HG02981 (cell line): ENCODE measurements around the gene ASNSD1.
"Not testable (repeated sequence)": the region's sequence is repeated elsewhere in the genome, so short reads cannot be mapped to it uniquely, and the experiment has no call there.

ENCODE experiments used
- ATAC-seq: cut with Tn5 transposase; IDR thresholded peaks from one replicate; pipeline ENCODE4 v1.9.1; 2021; ENCODE audit warnings: mild to moderate bottlenecking, moderate library complexity; ENCODE audit not compliant: unreplicated experiment

Gene ASNSD1

DNA sequence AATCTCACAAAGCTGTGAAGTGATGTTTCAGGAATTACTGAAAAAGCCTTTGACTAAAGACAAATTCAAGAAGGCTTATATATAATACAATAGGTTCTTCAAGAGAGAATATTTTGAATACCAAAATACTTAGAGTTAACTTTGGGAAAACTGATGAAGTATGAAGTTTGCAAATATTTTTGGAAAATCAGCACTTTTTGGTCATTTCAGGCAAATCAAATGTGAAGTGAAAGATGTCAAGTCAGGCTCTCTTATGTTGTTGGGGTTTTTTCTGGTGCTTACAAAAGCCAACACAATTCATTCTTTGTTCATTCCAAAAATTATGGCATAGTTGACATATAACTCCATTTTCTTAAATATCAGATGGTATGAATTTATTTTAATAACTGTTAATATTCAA, 14.7 kb upstream of the ASNSD1 start:
- ATAC-seq = no peak

DNA sequence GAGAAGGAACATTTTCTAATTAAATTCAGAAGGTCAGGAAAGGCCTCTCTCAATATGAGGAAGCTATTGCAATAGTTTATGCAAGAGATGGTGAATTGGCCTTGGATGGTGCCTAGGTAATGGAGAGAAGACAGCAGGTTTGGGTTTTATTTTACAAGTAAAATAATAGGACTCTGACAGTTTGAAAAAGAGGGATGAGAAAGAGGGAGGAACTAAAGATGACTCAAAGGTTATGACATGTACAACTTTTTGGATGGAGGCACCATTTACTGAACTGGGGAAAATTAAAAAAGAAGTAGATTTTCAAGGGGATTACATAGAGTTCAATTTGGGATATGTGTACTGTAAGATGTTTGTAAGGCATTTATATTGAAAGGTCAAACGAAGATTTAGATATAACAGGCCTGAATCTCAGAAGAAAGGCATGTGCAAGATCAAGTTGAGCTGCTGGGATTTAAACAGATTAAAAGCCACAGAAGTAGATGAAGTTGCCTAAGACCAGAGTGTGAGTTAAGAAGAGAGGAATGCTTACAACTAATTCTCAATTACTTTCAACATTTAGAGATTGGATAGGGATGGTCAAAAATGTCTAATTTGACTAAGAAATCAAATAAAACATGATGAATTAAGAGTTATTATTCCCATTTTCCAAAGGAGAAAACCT, 12.3 kb upstream of the ASNSD1 start:
- ATAC-seq = no peak

DNA sequence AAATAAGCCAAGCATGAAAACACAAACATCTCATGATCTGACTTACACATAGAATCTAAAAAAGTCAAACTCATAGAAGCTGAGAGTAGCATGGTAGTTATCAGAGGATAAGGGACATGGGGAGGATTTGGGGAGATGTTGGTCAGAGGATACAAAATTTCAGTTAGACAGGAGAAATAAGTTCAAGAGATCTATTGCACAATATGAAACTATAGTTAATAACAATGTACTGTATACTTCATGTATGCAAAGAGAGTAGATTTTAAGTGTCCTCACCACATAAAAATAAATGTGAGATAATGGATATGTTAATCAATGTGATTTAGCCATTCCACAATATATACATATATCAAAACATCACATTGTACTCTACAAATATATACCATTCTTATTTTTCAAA, 10.0 kb upstream of the ASNSD1 start:
- no peak for ATAC-seq

DNA sequence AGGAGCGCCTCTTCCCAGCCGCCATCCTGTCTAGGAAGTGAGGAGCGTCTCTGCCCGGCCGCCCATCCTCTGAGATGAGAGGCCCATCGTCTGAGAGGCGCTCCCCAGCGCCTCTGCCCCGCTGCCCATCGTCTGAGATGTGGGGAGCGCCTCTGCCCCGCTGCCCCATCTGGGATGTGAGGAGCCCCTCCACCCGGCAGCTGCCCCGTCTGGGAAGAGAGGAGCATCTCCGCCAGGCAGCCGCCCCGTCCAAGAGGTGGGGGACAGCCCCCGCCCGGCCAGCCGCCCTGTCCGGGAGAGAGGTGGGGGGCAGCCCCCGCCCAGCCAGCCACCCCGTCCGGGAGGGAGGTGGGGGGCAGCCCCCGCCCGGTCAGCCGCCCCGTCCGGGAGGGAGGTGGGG, 7.8 kb upstream of the ASNSD1 start:
- not testable (repeated sequence) for ATAC-seq

DNA sequence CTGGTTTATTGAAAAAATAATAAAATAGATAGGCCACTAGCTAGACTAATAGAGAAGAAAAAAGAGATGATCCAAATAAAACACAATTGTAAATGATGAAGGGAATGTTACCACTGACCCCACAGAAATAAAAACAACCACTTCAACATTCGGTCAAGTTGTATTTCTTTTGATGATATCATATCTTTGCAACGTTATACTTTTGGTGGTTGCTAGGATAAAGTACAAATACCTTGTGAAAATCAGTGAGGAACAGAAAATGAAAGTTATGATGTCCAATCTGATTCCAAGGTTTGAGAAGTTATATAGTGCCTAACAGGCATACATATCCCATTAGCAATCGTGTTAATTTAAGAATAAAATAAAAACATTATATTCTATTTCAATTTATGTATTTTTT, 6.6 kb upstream of the ASNSD1 start:
- ATAC-seq = no peak

DNA sequence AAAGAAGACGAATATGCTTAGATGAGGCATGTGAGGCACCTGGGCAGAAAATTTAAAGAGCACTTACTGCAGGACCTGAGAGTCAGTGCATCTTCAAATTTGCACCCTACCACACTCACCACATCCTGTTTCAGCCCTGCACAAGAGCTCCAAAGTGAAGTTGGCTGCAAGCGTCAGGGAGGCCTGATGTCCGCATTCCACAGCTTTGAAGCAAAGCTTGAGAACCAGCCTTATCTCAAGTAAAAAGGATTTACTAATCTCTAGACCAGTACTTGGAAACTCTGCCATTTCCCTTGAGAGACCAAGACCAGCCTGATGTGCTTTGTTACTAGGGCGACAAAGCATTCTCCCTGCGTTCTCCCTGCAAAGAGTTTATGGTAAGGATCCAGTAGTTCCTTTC, 3.4 kb upstream of the ASNSD1 start:
- peak; percentile 20 for ATAC-seq

DNA sequence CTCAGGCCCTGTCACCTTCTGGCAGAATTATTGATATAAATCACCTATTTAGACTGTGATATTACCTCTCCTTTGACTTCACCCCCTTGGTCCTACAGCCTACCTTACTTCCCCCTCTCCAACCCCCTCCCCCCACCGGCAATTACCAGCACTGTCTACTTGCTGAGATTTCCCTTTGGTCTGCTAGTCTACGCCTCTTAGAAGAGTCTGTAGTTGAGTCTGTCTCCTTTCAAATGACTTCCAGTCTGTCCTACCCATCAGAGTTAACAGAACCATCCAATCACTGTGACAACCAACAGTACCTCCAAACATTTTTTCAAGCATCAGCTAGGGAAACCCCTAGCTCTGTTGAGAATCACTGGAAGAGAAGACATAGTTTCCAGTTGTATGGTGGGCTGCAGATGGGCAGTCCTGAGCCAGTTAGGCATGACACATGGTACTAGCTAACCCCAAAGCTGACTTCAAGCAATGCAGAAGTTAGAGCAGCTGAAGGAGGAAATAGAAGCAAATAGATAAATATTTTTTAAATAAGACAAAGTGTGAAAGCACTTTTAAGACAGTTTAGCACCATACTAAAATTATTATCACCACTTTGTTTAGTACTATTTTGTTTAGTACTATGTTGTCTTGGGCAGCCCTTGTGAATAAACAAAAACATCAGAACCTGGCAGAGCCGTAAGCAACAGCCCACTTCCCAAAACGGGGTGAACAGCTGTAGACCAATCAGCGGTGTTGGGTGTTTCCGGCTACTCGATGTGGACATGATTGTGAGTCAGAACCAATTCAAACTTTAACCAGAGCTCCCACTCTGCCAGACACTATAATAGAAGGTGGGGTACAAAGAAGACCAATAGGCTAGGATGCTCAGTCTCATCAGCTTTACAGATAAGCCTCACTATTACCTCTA, 2.7 kb upstream of the ASNSD1 start:
- no peak for ATAC-seq

DNA sequence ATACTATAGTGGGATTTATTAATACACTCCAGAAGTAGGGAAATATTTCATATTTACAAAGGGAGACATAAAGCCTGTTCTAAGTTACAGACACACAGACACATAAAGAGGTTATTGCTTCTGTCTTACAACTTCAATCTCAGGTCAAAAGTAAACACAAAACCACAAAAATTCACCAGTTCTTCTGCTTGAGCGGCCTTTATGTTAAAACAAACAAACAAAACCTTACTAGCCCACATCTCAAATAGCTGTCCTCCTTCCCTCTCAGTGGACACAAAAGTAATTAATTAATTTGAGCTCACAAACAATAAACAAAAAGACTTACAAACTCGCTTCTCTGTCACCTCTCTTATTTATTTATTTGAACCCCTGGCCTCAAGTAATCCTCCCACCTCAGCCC, 1.5 kb upstream of the ASNSD1 start:
- ATAC-seq = no peak

DNA sequence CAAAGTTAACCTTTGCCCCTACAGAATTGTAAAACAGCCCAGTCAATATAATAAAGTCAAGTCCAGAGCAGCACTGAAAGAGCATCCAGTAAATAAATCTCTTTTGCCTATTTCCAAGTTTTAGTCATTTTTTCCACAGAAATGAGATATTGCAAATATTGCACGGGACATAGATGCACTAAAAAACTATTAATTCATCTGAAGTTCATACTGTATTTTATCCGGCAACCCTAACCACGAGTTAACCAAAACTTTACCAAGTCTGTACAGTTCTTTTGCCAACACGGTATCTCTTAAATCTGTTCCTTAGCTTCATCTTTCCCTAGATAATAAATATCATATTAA, 484 bp upstream of the ASNSD1 start:
- ATAC-seq = no peak

DNA sequence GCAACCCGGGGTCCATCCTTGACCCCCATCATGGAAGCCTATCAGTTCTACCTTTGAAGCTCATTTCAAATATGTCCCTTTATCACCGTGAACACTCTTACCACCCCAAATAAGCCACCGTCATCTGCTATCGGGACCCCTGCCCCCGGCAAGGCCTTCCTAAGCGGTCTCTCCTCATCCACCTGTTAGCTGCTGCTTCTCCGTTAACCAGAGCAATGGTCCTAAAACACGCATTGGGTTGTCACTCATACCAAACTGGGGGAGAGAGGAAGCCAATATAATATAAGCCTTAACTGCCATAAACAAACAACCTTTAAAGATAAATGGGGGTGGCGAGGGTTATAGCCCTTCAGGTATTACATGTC, 680 bp downstream of the ASNSD1 start:
- ATAC-seq = no peak

DNA sequence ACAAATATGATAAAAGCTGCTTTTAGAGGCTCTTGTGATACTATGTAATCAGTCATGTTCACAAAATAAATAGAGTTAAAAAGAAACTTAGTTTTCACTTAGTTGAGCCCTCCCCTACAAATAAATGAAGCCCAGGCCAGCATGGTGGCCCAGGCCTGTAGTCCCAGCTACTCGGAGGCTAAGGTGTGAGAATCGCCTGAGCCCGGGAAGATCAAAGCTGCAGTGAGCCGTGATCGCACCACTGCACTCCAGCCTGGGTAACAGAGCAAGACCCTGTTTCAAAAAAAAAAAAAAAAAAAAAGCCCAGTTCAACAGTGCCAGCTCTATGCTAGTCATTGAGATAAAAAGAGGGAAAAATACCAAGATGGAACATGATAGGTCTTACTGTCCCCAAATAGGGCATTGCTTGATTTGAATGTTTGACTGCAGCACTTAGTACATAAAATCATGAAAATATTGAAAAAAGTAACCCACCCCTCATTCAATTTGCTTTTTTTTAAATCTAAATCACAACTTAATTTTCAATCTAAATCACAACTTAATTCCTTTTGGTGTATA, 1.5 kb downstream of the ASNSD1 start:
- ATAC-seq = no peak

DNA sequence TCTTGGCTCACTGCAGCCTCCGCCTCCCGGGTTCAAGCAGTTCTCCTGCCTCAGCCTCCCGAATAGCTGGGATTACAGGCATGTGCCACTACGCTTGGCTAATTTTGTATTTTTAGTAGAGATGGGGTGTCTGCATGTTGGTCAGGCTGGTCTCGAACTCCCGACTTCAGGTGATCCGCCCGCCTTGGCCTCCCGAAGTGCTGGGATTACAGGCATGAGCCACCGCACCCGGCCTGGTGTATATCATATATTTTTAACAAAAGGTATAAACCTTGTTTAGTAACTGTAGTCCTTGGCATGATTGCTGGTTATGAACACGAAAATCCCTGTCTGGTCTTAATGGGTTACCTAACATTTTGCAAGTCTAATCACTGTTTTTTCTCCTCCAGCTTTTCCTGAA, 2.1 kb downstream of the ASNSD1 start:
- ATAC-seq = not testable (repeated sequence)

DNA sequence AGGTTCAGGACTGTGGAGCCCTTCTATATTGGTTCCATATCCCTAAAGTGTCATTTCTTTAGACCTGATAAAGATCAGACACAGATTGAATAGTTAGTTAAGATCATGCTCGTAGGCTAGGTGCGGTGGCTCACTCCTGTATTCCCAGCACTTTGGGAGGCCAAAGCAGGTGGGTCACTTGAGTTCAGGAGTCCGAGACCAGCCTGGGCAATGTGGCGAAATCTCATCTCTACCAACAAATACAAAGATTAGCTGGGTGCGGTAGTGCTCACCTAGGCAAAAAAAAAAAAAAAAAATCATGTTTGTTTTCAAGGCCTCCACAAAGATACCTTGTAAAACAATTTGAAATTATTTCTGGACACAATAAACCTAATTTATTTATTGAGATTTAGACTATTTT, 8.7 kb downstream of the ASNSD1 start:
- ATAC-seq = no peak

DNA sequence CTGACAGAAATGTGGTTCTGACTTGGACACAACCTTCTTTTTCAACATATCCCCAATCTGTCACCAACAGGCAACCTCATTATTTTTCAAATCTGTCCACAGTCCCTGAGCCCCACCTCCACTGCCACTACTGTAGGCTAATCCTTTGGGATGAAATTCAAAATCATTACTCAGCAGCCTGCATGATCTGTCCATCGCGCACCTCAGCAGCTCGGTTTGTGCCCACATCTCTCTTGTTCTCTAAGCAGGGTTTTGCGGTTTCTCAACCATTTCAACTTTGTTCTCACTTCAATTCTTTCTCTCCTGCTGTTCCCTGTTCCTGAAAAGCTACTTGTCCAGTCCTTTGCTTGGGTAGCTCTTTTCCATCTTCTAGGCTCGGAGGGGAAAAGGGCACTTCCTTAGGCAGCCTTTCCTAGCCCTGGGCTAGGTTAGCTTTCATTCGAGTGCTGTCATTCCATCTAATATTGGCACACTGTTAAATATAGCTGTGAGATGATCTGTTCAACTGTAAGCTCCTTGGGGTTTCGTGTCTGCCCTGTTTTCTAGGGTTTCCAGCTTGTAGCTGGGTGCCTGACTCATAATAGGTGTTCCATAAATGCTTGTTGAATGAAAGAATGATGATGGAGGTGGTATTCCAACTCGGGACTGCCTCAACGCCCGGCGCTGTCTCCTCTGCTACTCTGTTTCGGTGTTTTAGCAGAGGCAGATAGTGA, 12.6 kb downstream of the ASNSD1 start:
- ATAC-seq = no peak

DNA sequence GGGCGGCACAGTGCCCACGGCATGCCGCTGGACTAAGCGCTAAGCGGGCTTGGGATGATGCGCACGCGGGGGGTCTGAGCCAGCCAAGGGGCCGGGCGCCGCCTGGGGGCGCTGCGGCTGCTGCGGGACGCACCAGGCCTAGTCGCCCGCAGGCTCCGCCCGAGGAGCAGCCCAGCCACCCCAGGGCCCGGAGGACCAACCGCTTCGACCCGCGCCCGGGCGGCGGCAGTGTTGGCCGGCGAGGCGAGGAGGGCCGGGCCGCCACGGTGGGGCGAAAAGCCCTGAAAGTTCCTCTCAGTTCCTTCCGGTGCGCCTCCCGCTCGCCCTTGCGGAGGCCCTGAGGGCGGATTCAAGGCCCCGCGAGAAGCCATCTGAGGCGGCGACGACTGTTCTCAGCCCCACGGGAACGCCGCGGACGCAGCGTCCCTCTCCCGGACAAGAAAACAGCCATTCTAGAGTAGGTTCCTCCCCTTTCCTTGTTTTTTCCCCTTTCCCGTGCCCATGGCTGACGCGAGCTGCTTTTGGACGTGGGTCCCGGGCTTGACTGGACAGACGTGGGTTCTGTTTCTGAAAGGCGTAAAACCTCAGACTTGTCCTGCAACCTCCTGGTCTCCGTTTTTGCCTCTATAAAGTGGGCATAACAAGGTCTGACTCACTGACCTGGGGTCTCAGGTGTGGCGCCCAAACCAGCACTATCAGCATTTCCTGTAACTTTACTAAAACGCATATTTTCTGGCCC, 13.3 kb downstream of the ASNSD1 start, which contains the start of gene ANKAR:
TSS of gene ANKAR (plus strand) at position 297 of the 739 bp plus-strand sequence. CDS start 1,821 bp downstream, outside the sequence.
- peak; percentile 95 for ATAC-seq

DNA sequence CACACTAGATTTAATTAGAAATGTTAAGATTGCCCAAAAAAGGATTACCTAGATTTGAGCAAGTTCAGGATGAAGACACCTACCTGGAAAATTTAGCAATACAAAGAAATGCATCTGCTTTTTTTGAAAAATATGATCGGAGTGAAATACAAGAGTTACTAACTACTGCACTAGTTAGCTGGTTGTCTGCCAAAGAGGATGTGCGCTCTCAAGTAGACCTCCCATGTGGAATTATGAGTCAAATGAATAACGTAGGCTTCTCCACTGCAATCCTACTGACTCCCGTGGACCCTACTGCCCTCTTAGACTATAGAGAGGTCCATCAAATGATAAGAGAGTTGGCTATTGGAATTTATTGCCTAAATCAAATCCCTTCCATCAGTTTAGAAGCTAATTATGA, 15.2 kb downstream of the ASNSD1 start:
- no peak for ATAC-seq

DNA sequence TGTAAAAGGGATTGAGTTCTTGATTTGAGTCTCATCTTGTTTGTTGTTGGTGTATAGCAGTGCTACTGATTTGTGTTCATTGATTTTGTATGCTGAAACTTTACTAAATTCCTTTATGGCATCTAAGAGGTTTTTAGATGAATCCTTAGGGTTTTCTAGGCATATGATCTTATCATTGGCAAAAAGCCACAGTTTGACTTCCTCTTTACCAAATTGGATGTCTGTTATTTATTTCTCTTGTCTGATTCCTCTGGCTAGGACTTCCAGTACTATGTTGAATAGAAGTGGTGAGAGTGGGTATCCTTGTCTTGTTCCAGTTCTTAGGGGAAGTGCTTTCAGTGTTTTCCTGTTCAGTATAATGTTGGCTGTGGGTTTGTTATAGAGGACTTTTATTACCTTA, 18.0 kb downstream of the ASNSD1 start:
- ATAC-seq = no peak

DNA sequence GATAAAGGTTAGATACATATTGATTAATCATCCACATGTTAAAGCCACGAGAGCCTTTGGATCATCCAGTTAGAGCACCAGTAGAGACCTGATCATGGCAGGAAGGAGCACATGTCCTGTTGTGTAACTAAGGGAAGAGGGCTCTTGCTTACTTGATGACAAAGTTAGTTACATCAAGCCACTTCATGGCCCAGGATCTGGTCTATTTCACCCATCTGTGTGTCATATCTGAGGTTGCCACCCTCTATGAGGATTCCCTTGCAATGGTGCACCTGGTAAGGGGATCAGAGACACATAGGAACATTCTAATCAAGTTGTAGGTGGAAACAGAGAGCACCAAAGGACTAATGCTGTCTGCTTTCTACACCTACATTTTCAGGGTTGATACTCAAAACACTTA, 19.9 kb downstream of the ASNSD1 start:
- ATAC-seq = no peak

DNA sequence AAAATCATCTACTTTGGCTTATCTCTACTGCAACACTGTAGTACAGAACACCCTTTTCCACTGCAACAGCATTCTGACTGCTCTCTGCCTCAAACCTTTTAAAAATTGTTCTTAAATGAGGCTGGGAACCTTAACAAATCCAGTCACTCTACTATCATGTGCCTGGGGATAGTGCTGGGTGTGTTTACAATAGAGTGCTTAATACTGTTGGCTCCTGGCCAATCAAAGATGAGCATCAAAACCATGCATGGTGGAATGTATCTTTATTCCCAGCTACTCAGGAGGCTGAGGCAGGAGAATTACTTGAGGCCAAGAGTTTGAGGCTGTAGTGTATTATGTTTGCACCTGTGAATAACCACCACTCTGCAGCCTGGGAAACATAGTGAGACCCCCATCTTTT, 20.6 kb downstream of the ASNSD1 start:
- no peak for ATAC-seq

DNA sequence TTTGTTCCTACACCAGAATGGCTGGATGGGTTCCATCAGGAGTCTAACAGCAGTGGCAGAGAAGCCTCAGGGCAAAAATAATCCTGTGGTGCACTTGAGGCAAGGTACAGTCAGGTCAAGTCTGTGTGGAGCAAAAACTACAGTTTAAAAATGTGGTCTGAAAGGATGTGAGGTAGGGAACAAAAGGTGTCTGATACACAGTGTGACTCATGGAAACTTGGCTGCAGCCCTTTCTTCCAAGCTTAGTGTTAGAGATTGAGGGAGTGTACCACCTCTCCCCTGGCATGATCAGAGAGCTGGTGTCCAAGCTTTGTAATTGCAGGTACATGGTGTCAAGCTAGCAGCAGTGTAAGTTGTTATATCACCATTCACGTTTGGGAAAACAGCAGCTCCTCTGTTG, 22.1 kb downstream of the ASNSD1 start:
- no peak for ATAC-seq

DNA sequence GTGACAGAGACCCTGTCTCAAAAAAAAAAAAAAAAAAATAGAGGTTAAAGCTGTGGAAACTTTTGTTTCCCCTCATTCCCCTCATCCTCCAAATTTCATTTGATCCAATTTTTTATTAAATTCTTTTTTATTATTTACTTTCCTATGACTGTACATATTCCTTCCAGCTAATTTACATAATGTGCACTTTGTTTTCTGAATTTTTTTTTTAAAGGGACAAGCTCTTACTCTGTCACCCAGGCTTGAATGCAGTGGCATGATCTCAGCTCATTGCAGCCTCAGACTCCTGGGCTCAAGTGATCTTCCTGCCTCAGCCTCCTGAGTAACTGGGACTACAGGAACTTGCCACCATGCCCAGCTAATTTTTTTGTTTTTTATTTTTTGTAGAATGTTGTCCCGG, 23.6 kb downstream of the ASNSD1 start:
- ATAC-seq = no peak
